HepG2 (cell line): ENCODE results near the gene SIX4. TPM values are rescaled to one million over a fixed set of nuclear protein-coding genes. Genes with fewer than 3 reads are reported as not detected.

Experiments
- HNF4A ChIP-seq: sonication (generic); formaldehyde crosslinking; IDR thresholded peaks from 2 replicates; pipeline ENCODE4 v1.4.0; 2020; ENCODE audit warnings: missing genetic modification reagents
- NFAT5 ChIP-seq: sonication (generic); formaldehyde crosslinking; IDR thresholded peaks from 2 replicates; pipeline ENCODE4 v1.4.0; 2020; ENCODE audit warnings: missing genetic modification reagents
- NONO ChIP-seq, 2 experiments: fragments of 450-650 bp in 1 of 2; sonication (generic) in 1 of 2; formaldehyde crosslinking in 1 of 2; IDR thresholded peaks in 1 of 2; conservative IDR thresholded peaks in 1 of 2; 2 replicates each; pipeline versions ENCODE4 v1.6.1 to v1.8.0; 2017 to 2022; ENCODE audit warnings: mild to moderate bottlenecking in 1 of 2, missing genetic modification reagents in 1 of 2, moderate library complexity in 1 of 2
- TFE3 ChIP-seq: IDR thresholded peaks from 2 replicates; pipeline ENCODE4 v1.6.1; 2016
- USF2 ChIP-seq, 2 experiments: sonication (generic) in 1 of 2; formaldehyde crosslinking in 1 of 2; IDR thresholded peaks; 2 replicates each; pipeline versions ENCODE4 v1.5.1 to v1.6.1; 2011 to 2020; ENCODE audit warnings: borderline replicate concordance in 1 of 2, low read depth in 1 of 2, low read length in 1 of 2, mild to moderate bottlenecking in 1 of 2, missing genetic modification reagents in 1 of 2, moderate library complexity in 1 of 2
- YY1 ChIP-seq: IDR thresholded peaks from 2 replicates; pipeline ENCODE4 v1.6.1; 2011; ENCODE audit warnings: low read length, low read depth, moderate library complexity, mild to moderate bottlenecking; ENCODE audit not compliant: insufficient read depth, insufficient replicate concordance
- ZBTB34 ChIP-seq: sonication (generic); formaldehyde crosslinking; IDR thresholded peaks from 2 replicates; pipeline ENCODE4 v1.8.0; 2022; ENCODE audit warnings: mild to moderate bottlenecking, missing genetic modification reagents
- ZHX1 ChIP-seq: sonication (generic); formaldehyde crosslinking; IDR thresholded peaks from 2 replicates; pipeline ENCODE4 v1.8.1; 2022; ENCODE audit warnings: low read depth, mild to moderate bottlenecking, missing genetic modification reagents
- ZNF121 ChIP-seq: sonication (generic); formaldehyde crosslinking; IDR thresholded peaks from 2 replicates; pipeline ENCODE4 v1.5.0; 2020; ENCODE audit warnings: mild to moderate bottlenecking, missing genetic modification reagents
- polyA plus RNA-seq, 8 experiments: library from polyadenylated mRNA; depleted of rRNA in 3 of 8; stranded (reverse) in 7 of 8; unstranded in 1 of 8; fragments of >200 nt; fragmentation: Illumina TruSeq in 4 of 8; extraction: Trizol in 4 of 8; gene quantifications; 2 replicates each; pipeline versions ENCODE4 v1.2.1 to v1.2.3, GENCODE V29; 2011 to 2016; ENCODE audit warnings: low read depth in 4 of 8, missing spikeins in 1 of 8, mixed read lengths in 1 of 8; ENCODE audit not compliant: insufficient read depth in 1 of 8
- total RNA-seq, 5 experiments: library from RNA; depleted of rRNA; stranded (reverse); fragments of >200 nt; fragmentation: Illumina TruSeq; extraction: Trizol; gene quantifications; 2 replicates each; pipeline ENCODE4 v1.2.3, GENCODE V29; 2016; ENCODE audit warnings: low read depth in 1 of 5
- TF ChIP-seq, protein P1 (sequence below): sonication (generic); formaldehyde crosslinking; IDR thresholded peaks from 2 replicates; pipeline ENCODE4 v1.5.0; 2020; ENCODE audit warnings: missing genetic modification reagents

Gene SIX4
- total and polyA plus RNA-seq, 2 of the 13 experiments (the other 11 are each of a cell fraction or from before 2014, with no cell fraction given) = 5.0 to 6.0 TPM

DNA sequence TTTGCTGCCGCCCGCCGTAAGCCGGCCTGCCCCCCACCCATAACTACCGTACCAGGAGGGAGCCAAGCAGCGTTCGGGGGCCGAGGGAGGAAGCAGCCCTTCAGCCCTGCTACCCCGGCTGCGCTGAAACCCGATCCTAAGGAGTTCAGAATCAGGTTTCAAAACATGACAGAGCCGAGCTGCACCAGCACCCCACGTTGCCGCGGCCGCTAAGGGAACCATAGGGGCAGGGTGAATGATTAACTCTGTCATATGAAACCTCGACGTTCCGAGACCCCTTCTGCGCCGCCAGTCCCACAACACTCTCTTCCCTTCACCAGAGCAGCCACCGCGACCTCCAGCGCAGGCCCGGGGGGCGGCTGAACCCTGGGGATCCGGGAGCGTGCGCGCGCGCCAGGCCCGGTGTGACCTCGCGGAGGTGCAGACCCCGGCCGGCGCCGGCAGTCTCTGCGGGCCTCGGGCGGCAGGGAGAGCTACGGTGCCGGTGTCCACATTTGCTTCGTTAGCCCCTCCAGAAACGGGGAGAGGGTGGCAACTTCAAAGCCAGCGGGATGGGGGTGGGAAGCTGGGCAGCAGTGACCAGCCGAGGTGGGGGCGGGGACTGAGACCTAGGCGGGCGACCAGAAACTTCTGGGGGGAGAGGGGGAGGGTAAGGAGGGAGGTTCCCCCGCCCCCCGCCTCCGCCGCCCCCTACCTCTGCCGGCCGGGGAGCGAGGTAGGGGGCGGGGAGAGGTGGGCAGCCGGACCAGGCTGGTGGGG is 1.6 kb downstream of the SIX4 start (continued):
- TF ChIP-seq NFAT5 (CRISPR knock-in tag) (no peak), NONO (IDR thresholded peaks at IDR 0.05) (no peak), NONO (CRISPR knock-in tag; conservative IDR thresholded peaks at IDR 0.05) (peak; percentile 65; the same call in 1 of the 2 replicates), YY1 (peak; percentile 56), ZHX1 (CRISPR knock-in tag) (no peak), USF2 (IDR thresholded peaks at IDR 0.05; ENCODE audit: low read depth, low read length) (no peak), USF2 (CRISPR knock-in tag; IDR thresholded peaks at IDR 0.05; ENCODE audit: borderline replicate concordance) (no peak; the same call in 1 of the 2 replicates), ZNF121 (CRISPR knock-in tag) (no peak), HNF4A (CRISPR knock-in tag) (no peak), TFE3 (peak; percentile 57; the same call in 1 of the 2 replicates), ZBTB34 (CRISPR knock-in tag) (peak; percentile 41; the same call in 1 of the 2 replicates)
- TF ChIP-seq, protein P1, sequence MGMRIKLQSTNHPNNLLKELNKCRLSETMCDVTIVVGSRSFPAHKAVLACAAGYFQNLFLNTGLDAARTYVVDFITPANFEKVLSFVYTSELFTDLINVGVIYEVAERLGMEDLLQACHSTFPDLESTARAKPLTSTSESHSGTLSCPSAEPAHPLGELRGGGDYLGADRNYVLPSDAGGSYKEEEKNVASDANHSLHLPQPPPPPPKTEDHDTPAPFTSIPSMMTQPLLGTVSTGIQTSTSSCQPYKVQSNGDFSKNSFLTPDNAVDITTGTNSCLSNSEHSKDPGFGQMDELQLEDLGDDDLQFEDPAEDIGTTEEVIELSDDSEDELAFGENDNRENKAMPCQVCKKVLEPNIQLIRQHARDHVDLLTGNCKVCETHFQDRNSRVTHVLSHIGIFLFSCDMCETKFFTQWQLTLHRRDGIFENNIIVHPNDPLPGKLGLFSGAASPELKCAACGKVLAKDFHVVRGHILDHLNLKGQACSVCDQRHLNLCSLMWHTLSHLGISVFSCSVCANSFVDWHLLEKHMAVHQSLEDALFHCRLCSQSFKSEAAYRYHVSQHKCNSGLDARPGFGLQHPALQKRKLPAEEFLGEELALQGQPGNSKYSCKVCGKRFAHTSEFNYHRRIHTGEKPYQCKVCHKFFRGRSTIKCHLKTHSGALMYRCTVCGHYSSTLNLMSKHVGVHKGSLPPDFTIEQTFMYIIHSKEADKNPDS (CRISPR knock-in tag) = no peak
